PC-3 (cell line): ENCODE data around the gene SH3BP5. TPM values are rescaled to one million over a fixed set of nuclear protein-coding genes. Genes with fewer than 3 reads are reported as not detected.

ENCODE experiments used
- ATAC-seq: fragments of 200-7000 bp; cut with Tn5 transposase; 2 replicates; pipeline ENCODE4 v1.9.1; 2020; ENCODE audit warnings: mild to moderate bottlenecking, moderate library complexity
- BruUV-seq: library from RNA; stranded (reverse); fragments of 400-500 nt; replicated peaks from 2 replicates; lab custom pipeline; 2021; lab: Mats Ljungman, UMichigan
- CTCF ChIA-PET: fragments of 300-600 bp; sonication (Branson Sonifier 250); formaldehyde crosslinking; loops from one replicate; lab custom pipeline; 2022; ENCODE audit warnings: antibody characterized with exemption; lab: Charles Lee
- POLR2A ChIA-PET: fragments of 300-600 bp; sonication (Branson Sonifier 250); formaldehyde crosslinking; loops from one replicate; lab custom pipeline; 2022; ENCODE audit warnings: antibody characterized with exemption; ENCODE audit not compliant: unreplicated experiment; lab: Charles Lee
- DNase-seq: peaks from one replicate; pipeline ENCODE4 v3.0.0-alpha.2; 2015
- H2AFZ ChIP-seq: fragments of 300-600 bp; sonication (generic); 2 replicates; pipeline ENCODE4 v1.6.0; 2016; ENCODE audit warnings: antibody characterized with exemption, low read length
- H3F3A ChIP-seq: fragments of 300-600 bp; sonication (generic); one replicate; pipeline ENCODE4 v1.6.0; 2017; ENCODE audit warnings: antibody characterized with exemption, low read length, control low read depth, mild to moderate bottlenecking; ENCODE audit not compliant: unreplicated experiment
- H3K27ac ChIP-seq: fragments of 300-600 bp; sonication (generic); 2 replicates; pipeline ENCODE4 v1.5.1; 2016; ENCODE audit warnings: mild to moderate bottlenecking, low read length
- H3K27me3 ChIP-seq: fragments of 300-600 bp; sonication (generic); 2 replicates; pipeline ENCODE4 v1.6.1; 2016; ENCODE audit warnings: low read length, mixed read lengths
- H3K36me3 ChIP-seq: fragments of 300-600 bp; sonication (generic); 2 replicates; pipeline ENCODE4 v1.6.1; 2016; ENCODE audit warnings: low read depth, mixed run types, low read length, mixed read lengths
- H3K4me1 ChIP-seq: fragments of 300-600 bp; sonication (generic); 2 replicates; pipeline ENCODE4 v1.5.1; 2016; ENCODE audit warnings: low read length; ENCODE audit not compliant: insufficient read depth
- H3K4me2 ChIP-seq: fragments of 300-600 bp; sonication (generic); 2 replicates; pipeline ENCODE4 v1.6.0; 2016; ENCODE audit warnings: low read length
- H3K4me3 ChIP-seq: fragments of 300-600 bp; sonication (generic); 2 replicates; pipeline ENCODE4 v1.5.1; 2016; ENCODE audit warnings: mild to moderate bottlenecking, low read length, mixed read lengths
- H3K79me2 ChIP-seq: fragments of 300-600 bp; sonication (generic); 2 replicates; pipeline ENCODE4 v1.6.1; 2017; ENCODE audit warnings: low read length, mixed read lengths
- H3K9ac ChIP-seq: fragments of 300-600 bp; sonication (generic); 2 replicates; pipeline ENCODE4 v1.6.0; 2016; ENCODE audit warnings: mild to moderate bottlenecking, low read length
- H3K9me2 ChIP-seq: fragments of 300-600 bp; sonication (generic); replicated peaks from 2 replicates; pipeline ENCODE4 v1.6.1; 2016; ENCODE audit warnings: mixed run types, low read length, mixed read lengths
- H3K9me3 ChIP-seq: fragments of 300-600 bp; sonication (generic); 2 replicates; pipeline ENCODE4 v1.6.1; 2016; ENCODE audit warnings: low read length, mixed read lengths
- H4K20me1 ChIP-seq: fragments of 300-600 bp; sonication (generic); 2 replicates; pipeline ENCODE4 v1.6.1; 2016; ENCODE audit warnings: low read length, mixed read lengths
- EZH2 ChIP-seq: fragments of 300-600 bp; sonication (generic); IDR thresholded peaks from one replicate; pipeline ENCODE4 v1.6.1; 2017; ENCODE audit warnings: antibody characterized with exemption, mild to moderate bottlenecking, low read length; ENCODE audit not compliant: unreplicated experiment
- EZH2phosphoT487 ChIP-seq: fragments of 300-600 bp; sonication (generic); IDR thresholded peaks from 2 replicates; pipeline ENCODE4 v1.6.1; 2018; ENCODE audit warnings: mild to moderate bottlenecking, antibody characterized with exemption, low read length, borderline replicate concordance
- intact Hi-C: fragments of 100-400 bp; cut with micrococcal nuclease; formaldehyde crosslinking; loops from 2 replicates; pipeline ENCODE4 v1.9.0; 2023
- total RNA-seq: library from RNA; depleted of rRNA; stranded (reverse); fragments of >200 nt; gene quantifications from 2 replicates; pipeline ENCODE4 v1.2.3, GENCODE V29; 2014
- TF ChIP-seq, protein P1 (sequence below): fragments of 300-600 bp; sonication (generic); conservative IDR thresholded peaks from 2 replicates; pipeline ENCODE4 v1.5.1; 2017; ENCODE audit warnings: antibody characterized with exemption, low read depth, mild to moderate bottlenecking, low read length

The SH3BP5 gene
- total RNA-seq, 1 experiment from 2014 or later, result 21.2 TPM

DNA sequence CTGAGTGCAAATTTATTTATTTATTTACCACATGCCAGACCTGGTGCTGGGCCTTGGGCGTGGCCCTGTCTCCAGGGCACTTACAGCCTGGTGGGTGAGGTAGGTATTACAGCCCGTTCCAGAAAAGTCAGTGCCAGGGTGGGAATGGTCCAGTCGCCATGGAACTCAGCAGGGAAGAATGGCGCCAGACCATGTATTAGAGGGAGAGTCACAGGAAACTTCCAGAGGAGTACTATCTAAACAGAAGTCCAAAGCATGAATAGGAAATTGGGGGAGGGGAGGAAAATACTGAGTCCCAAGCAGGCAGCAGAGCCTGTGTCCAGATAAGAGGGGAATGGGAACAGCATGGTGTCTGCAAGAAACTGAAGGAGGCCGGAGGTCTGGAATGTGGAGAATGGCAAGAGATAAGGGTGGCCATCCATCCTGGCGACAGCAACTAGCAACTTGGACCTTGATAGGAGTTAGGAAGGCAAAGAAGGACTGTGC, 27.0 kb downstream of the SH3BP5 start:
- no peak overlapping the region for H2AFZ ChIP-seq
- ATAC-seq (peak; percentile 23; the same call in 1 of the 2 replicates), DNase-seq (peak; percentile 61)
- intact Hi-C loops, result no loop called here
- peaks cover 7% of the 10 kb centered on the region for H3F3A ChIP-seq
- no TSS peak for BruUV-seq
- no peak overlapping the region for H3K9ac ChIP-seq
- H3K27ac ChIP-seq, result no peak overlapping the region
- H3K36me3 ChIP-seq, result peaks cover 18% of the 10 kb centered on the region
- no peaks in the 10 kb centered on the region for H3K9me2 ChIP-seq
- no peaks in the 10 kb centered on the region for H3K9me3 ChIP-seq
- TF ChIP-seq EZH2, result no peak
- no peak for TF ChIP-seq EZH2phosphoT487
- TF ChIP-seq, protein P1, sequence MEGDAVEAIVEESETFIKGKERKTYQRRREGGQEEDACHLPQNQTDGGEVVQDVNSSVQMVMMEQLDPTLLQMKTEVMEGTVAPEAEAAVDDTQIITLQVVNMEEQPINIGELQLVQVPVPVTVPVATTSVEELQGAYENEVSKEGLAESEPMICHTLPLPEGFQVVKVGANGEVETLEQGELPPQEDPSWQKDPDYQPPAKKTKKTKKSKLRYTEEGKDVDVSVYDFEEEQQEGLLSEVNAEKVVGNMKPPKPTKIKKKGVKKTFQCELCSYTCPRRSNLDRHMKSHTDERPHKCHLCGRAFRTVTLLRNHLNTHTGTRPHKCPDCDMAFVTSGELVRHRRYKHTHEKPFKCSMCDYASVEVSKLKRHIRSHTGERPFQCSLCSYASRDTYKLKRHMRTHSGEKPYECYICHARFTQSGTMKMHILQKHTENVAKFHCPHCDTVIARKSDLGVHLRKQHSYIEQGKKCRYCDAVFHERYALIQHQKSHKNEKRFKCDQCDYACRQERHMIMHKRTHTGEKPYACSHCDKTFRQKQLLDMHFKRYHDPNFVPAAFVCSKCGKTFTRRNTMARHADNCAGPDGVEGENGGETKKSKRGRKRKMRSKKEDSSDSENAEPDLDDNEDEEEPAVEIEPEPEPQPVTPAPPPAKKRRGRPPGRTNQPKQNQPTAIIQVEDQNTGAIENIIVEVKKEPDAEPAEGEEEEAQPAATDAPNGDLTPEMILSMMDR, result peak; percentile 57
- H3K27me3 ChIP-seq, result no peaks in the 10 kb centered on the region
- no peaks in the 10 kb centered on the region for H4K20me1 ChIP-seq
- H3K4me3 ChIP-seq, result no peak overlapping the region
- H3K79me2 ChIP-seq, result peaks cover 16% of the 10 kb centered on the region; the same call in 1 of the 2 replicates
- H3K4me1 ChIP-seq, result peaks cover 31% of the 10 kb centered on the region
- ChIA-PET CTCF (no interaction called here), POLR2A (interaction anchor here (0.5 kb wide), 1 partner anchor 275 kb away, joined by 4 read pairs; no protein-coding TSS in a partner anchor)
- H3K4me2 ChIP-seq, result no peak overlapping the region

DNA sequence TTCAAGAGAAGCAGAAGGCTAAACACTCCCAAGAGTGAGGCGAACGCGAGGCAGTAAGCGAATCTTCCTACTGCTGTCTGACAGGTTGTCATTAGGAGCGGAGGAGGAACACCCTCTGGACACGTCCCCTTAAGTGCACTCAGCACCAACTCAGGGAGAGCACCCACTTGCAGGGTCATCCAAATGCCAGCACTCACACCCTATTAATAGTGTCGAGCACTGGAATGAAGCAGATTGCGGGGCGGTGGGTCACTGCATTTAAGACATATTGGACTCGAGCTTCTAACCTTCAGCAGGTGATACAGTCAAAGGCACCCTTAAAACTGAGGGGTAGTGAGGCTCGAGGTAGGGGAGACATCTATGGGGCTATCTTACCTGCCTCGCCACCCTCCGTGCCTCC, 28.7 kb downstream of the SH3BP5 start:
- Histone ChIP-seq H3K27me3 (no peaks in the 10 kb centered on the region), H3K9ac (no peak overlapping the region), H2AFZ (no peak overlapping the region), H3F3A (no peaks in the 10 kb centered on the region), H3K9me3 (no peaks in the 10 kb centered on the region), H3K4me2 (no peak overlapping the region), H3K27ac (no peak overlapping the region), H3K36me3 (peaks cover 18% of the 10 kb centered on the region), H3K79me2 (peaks cover 9% of the 10 kb centered on the region; the same call in 1 of the 2 replicates), H3K4me1 (peaks cover 24% of the 10 kb centered on the region), H4K20me1 (no peaks in the 10 kb centered on the region), H3K9me2 (no peaks in the 10 kb centered on the region), H3K4me3 (no peak overlapping the region)
- TF ChIP-seq EZH2phosphoT487 (no peak), EZH2 (no peak)
- TF ChIP-seq, protein P1, result no peak
- BruUV-seq, result no TSS peak
- ATAC-seq (no peak), DNase-seq (no peak)
- CTCF ChIA-PET, result no interaction called here
- intact Hi-C loops, result no loop called here
- POLR2A ChIA-PET, result no interaction called here

DNA sequence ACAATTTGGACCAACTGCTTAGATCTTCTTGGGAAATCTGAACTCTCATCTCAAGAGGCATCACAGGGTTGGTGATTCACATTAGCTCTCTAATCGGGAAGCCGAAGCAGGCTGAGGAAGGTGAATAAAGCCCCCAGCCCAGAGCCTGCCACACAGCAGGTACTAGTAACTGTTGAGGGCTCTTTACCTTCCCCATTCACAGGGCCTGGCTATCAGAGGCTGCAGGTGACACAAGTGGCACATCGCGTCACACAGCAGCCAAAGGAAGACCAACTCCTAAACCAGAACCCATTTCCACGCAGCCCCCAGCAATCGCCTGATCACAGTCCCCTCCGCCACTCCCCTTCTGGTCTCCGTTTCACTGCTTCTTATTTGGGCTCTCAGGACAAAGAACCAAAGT, 29.2 kb downstream of the SH3BP5 start:
- TF ChIP-seq EZH2phosphoT487, result no peak
- TF ChIP-seq EZH2, result no peak
- TF ChIP-seq, protein P1, result no peak
- no peaks in the 10 kb centered on the region for H3K27me3 ChIP-seq
- no peak overlapping the region for H2AFZ ChIP-seq
- H3K27ac ChIP-seq, result no peak overlapping the region
- POLR2A ChIA-PET, result no interaction called here
- H3K4me1 ChIP-seq, result peaks cover 24% of the 10 kb centered on the region
- H3K9me3 ChIP-seq, result no peaks in the 10 kb centered on the region
- ATAC-seq (no peak), DNase-seq (no peak)
- H4K20me1 ChIP-seq, result no peaks in the 10 kb centered on the region
- BruUV-seq, result no TSS peak
- no peak overlapping the region for H3K4me2 ChIP-seq
- H3K79me2 ChIP-seq, result 0 out of 2 replicates have a peak, but pooled peaks cover 4% of the 10 kb centered on the region
- H3F3A ChIP-seq, result no peaks in the 10 kb centered on the region
- CTCF ChIA-PET, result no interaction called here
- no peaks in the 10 kb centered on the region for H3K9me2 ChIP-seq
- H3K4me3 ChIP-seq, result no peak overlapping the region
- no peak overlapping the region for H3K9ac ChIP-seq
- intact Hi-C loops, result no loop called here
- peaks cover 18% of the 10 kb centered on the region for H3K36me3 ChIP-seq
